Measurements from ENCODE around the gene FAM151A. TPM values are rescaled to one million over a fixed set of nuclear protein-coding genes. Genes with fewer than 3 reads are reported as not detected.

The FAM151A gene
- polyA plus RNA-seq, 1 donor (not counting 4 experiments of a cell fraction or from before 2014, with no cell fraction given), result 0.07 TPM

DNA sequence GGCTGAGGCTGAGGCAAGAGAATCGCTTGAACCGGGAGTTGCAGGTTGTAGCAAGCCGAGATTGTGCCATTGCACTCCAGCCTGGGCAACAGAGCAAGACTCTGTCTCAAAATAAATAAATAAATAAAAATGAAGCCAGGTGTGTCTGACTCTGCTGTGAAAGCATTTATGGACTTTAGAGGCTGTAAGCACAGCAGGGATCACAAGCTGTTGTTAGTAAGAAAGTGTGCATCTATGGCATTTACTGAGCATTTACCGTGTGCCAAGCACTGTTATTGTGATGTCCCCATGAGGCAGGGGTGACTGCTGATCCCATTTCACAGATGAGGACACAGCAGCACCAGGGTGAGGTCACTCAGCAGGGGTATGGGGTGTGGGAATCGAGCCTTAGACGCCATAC is 20.1 kb downstream of the FAM151A start:
- H3K79me2 ChIP-seq (ENCODE audit: control insufficient read depth, insufficient read depth, low read length), result no peaks in the 10 kb centered on the region

DNA sequence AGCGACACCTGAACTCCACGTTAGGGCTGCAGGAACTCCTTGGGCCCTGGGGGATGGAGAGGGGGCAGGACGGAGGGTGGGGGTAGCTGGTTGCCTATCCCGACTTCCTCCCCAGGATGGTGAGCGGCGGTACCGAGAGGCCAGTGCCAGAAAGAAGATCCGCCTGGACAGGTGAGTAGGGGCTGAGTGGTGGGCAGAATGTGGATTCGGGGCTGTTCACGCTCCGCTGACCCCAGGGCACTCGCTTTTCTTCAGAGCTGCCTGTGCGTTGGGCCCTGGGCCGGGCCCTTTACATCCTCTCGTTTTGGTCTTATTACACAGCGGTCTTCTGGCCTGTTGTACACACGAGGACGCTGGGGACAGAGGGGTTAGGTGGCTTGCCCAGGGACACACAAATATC is 20.8 kb downstream of the FAM151A start:
- TF ChIP-seq, protein P1, sequence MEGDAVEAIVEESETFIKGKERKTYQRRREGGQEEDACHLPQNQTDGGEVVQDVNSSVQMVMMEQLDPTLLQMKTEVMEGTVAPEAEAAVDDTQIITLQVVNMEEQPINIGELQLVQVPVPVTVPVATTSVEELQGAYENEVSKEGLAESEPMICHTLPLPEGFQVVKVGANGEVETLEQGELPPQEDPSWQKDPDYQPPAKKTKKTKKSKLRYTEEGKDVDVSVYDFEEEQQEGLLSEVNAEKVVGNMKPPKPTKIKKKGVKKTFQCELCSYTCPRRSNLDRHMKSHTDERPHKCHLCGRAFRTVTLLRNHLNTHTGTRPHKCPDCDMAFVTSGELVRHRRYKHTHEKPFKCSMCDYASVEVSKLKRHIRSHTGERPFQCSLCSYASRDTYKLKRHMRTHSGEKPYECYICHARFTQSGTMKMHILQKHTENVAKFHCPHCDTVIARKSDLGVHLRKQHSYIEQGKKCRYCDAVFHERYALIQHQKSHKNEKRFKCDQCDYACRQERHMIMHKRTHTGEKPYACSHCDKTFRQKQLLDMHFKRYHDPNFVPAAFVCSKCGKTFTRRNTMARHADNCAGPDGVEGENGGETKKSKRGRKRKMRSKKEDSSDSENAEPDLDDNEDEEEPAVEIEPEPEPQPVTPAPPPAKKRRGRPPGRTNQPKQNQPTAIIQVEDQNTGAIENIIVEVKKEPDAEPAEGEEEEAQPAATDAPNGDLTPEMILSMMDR (optimal IDR thresholded peaks at IDR 0.05 in 1 of 3, IDR thresholded peaks at IDR 0.05 in 1 of 3, conservative IDR thresholded peaks at IDR 0.05 in 1 of 3; ENCODE audit: extremely low read depth in 1 of 3, insufficient read depth in 2 of 3, low read length in 3 of 3), result no peak
- no peak for TF ChIP-seq EZH2 (IDR thresholded peaks at IDR 0.05; ENCODE audit: low read length)
- DNase-seq (ENCODE audit: low read depth, low spot score) (no peak), FAIRE-seq (no peak)
- H3K36me3 ChIP-seq (ENCODE audit: control insufficient read depth in 2 of 2, extremely low read depth in 1 of 2, insufficient read depth in 2 of 2, low read length in 2 of 2), result no peaks in the 10 kb centered on the region
- H3K79me2 ChIP-seq (ENCODE audit: control insufficient read depth, insufficient read depth, low read length), result no peaks in the 10 kb centered on the region
- H3K27ac ChIP-seq (ENCODE audit: control insufficient read depth, insufficient read depth, low read length), result no peak overlapping the region
- H3K4me3 ChIP-seq (ENCODE audit: control insufficient read depth in 2 of 3, extremely low read depth in 1 of 3, insufficient read depth in 2 of 3, low read depth in 1 of 3, low read length in 3 of 3), result no peak overlapping the region
- no peaks in the 10 kb centered on the region for H3K27me3 ChIP-seq (ENCODE audit: control insufficient read depth, extremely low read depth, insufficient read depth, low read length)
- no peaks in the 10 kb centered on the region for H3K9me3 ChIP-seq (ENCODE audit: control insufficient read depth, low read depth, low read length)
- H3K4me1 ChIP-seq (ENCODE audit: control insufficient read depth, extremely low read depth, insufficient read depth, low read length), result peaks cover 13% of the 10 kb centered on the region
- dilution Hi-C loops (cut with MboI; ENCODE audit: extremely low pct_ligation_motif_present, low sequenced_read_pairs), result no loop called here
- H3K9me1 ChIP-seq (ENCODE audit: control insufficient read depth, extremely low read depth, insufficient read depth, low read length), result no peaks in the 10 kb centered on the region
- H3K4me2 ChIP-seq (ENCODE audit: control insufficient read depth, extremely low read depth, insufficient read depth, low read depth, low read length), result no peak overlapping the region
- H4K20me1 ChIP-seq (ENCODE audit: control insufficient read depth, extremely low read depth, insufficient read depth, low read length), result no peaks in the 10 kb centered on the region
- no peak overlapping the region for H2AFZ ChIP-seq (ENCODE audit: control insufficient read depth, low read length)
- H3K9ac ChIP-seq (ENCODE audit: control insufficient read depth, extremely low read depth, insufficient read depth, low read length), result no peak overlapping the region

More for the DNA sequence above, 20.1 kb downstream of the FAM151A start:
- Histone ChIP-seq H3K9ac (ENCODE audit: control insufficient read depth, extremely low read depth, insufficient read depth, low read length) (no peak overlapping the region), H3K9me3 (ENCODE audit: control insufficient read depth, low read depth, low read length) (no peaks in the 10 kb centered on the region), H3K4me1 (ENCODE audit: control insufficient read depth, extremely low read depth, insufficient read depth, low read length) (peaks cover 13% of the 10 kb centered on the region), H3K4me3 (ENCODE audit: control insufficient read depth in 2 of 3, extremely low read depth in 1 of 3, insufficient read depth in 2 of 3, low read depth in 1 of 3, low read length in 3 of 3) (no peak overlapping the region), H3K9me1 (ENCODE audit: control insufficient read depth, extremely low read depth, insufficient read depth, low read length) (no peaks in the 10 kb centered on the region), H3K4me2 (ENCODE audit: control insufficient read depth, extremely low read depth, insufficient read depth, low read depth, low read length) (no peak overlapping the region), H2AFZ (ENCODE audit: control insufficient read depth, low read length) (no peak overlapping the region), H3K36me3 (ENCODE audit: control insufficient read depth in 2 of 2, extremely low read depth in 1 of 2, insufficient read depth in 2 of 2, low read length in 2 of 2) (no peaks in the 10 kb centered on the region), H3K27me3 (ENCODE audit: control insufficient read depth, extremely low read depth, insufficient read depth, low read length) (no peaks in the 10 kb centered on the region), H4K20me1 (ENCODE audit: control insufficient read depth, extremely low read depth, insufficient read depth, low read length) (no peaks in the 10 kb centered on the region), H3K27ac (ENCODE audit: control insufficient read depth, insufficient read depth, low read length) (no peak overlapping the region)
- FAIRE-seq (no peak), DNase-seq (ENCODE audit: low read depth, low spot score) (no peak)
- dilution Hi-C loops (cut with MboI; ENCODE audit: extremely low pct_ligation_motif_present, low sequenced_read_pairs), result no loop called here
- TF ChIP-seq, protein P1 (optimal IDR thresholded peaks at IDR 0.05 in 1 of 3, IDR thresholded peaks at IDR 0.05 in 1 of 3, conservative IDR thresholded peaks at IDR 0.05 in 1 of 3; ENCODE audit: extremely low read depth in 1 of 3, insufficient read depth in 2 of 3, low read length in 3 of 3), result no peak
- TF ChIP-seq EZH2 (IDR thresholded peaks at IDR 0.05; ENCODE audit: low read length), result no peak

Measured in keratinocyte (primary cell).